OCI-LY1 (cell line): ENCODE data around the gene IL20.

Experiments used
- H2AFZ ChIP-seq: fragments of 200-600 bp; sonication (generic), shearing (Covaris generic); 2 replicates; pipeline ENCODE4 v1.6.0; 2014; ENCODE audit warnings: antibody characterized with exemption, mild to moderate bottlenecking, low read length
- H3F3A ChIP-seq: fragments of 200-600 bp; sonication (generic), shearing (Covaris generic); 2 replicates; pipeline ENCODE4 v1.6.0; 2014; ENCODE audit warnings: mild to moderate bottlenecking, antibody characterized with exemption, low read length, moderate library complexity; ENCODE audit not compliant: insufficient read depth
- H3K27ac ChIP-seq: fragments of 200-600 bp; sonication (generic); 2 replicates; pipeline ENCODE4 v1.5.1; 2014; ENCODE audit warnings: low read length, mixed run types, mild to moderate bottlenecking, low read depth; ENCODE audit not compliant: poor library complexity, severe bottlenecking
- H3K27me3 ChIP-seq: fragments of 200-600 bp; sonication (generic); 2 replicates; pipeline ENCODE4 v1.6.0; 2014; ENCODE audit warnings: antibody characterized with exemption, mild to moderate bottlenecking, low read length, moderate library complexity; ENCODE audit not compliant: insufficient read depth
- H3K36me3 ChIP-seq: fragments of 200-600 bp; sonication (generic); 2 replicates; pipeline ENCODE4 v1.6.1; 2014; ENCODE audit warnings: mild to moderate bottlenecking, antibody characterized with exemption, low read length, moderate library complexity, mixed read lengths; ENCODE audit not compliant: insufficient read depth
- H3K4me1 ChIP-seq: fragments of 200-600 bp; sonication (generic); 2 replicates; pipeline ENCODE4 v1.5.1; 2014; ENCODE audit warnings: mild to moderate bottlenecking, low read length, moderate library complexity; ENCODE audit not compliant: insufficient read depth, severe bottlenecking
- H3K4me2 ChIP-seq: fragments of 200-600 bp; sonication (generic), shearing (Covaris generic); 2 replicates; pipeline ENCODE4 v1.6.1; 2014; ENCODE audit warnings: low read length
- H3K4me3 ChIP-seq: fragments of 200-600 bp; sonication (generic); 2 replicates; pipeline ENCODE4 v1.5.1; 2014; ENCODE audit warnings: low read length, low read depth, mild to moderate bottlenecking, mixed read lengths; ENCODE audit not compliant: poor library complexity, severe bottlenecking
- H3K79me2 ChIP-seq: fragments of 200-600 bp; shearing (Covaris generic); 2 replicates; pipeline ENCODE4 v1.6.1; 2016; ENCODE audit warnings: mixed run types, low read length, mixed read lengths; ENCODE audit not compliant: insufficient read depth
- H3K9ac ChIP-seq: fragments of 200-600 bp; sonication (generic), shearing (Covaris generic); 2 replicates; pipeline ENCODE4 v1.6.1; 2014; ENCODE audit warnings: mild to moderate bottlenecking, low read length, mixed read lengths
- H3K9me2 ChIP-seq: fragments of 200-600 bp; sonication (generic), shearing (Covaris generic); 2 replicates; pipeline ENCODE4 v1.6.1; 2014; ENCODE audit warnings: low read depth, mild to moderate bottlenecking, low read length, mixed read lengths
- H3K9me3 ChIP-seq: fragments of 200-600 bp; shearing (Covaris generic); 2 replicates; pipeline ENCODE4 v1.6.1; 2014; ENCODE audit warnings: low read length, mixed read lengths
- H4K20me1 ChIP-seq: fragments of 200-600 bp; sonication (generic), shearing (Covaris generic); 2 replicates; pipeline ENCODE4 v1.6.0; 2016; ENCODE audit warnings: mild to moderate bottlenecking, low read length; ENCODE audit not compliant: insufficient read depth
- CTCF ChIP-seq: fragments of 200-600 bp; sonication (generic), shearing (Covaris generic); IDR thresholded peaks from 2 replicates; pipeline ENCODE4 v1.5.1; 2017; ENCODE audit warnings: mild to moderate bottlenecking, antibody characterized with exemption, low read length, moderate library complexity, mixed read lengths
- EZH2 ChIP-seq: fragments of 200-600 bp; sonication (generic), shearing (Covaris generic); IDR thresholded peaks from 2 replicates; pipeline ENCODE4 v1.8.0; 2017; ENCODE audit warnings: borderline replicate concordance, mixed run types, mild to moderate bottlenecking, antibody characterized with exemption, low read length, moderate library complexity, mixed read lengths

Gene IL20

GRCh38 chr1:206911064-206911663 lies 45.7 kb downstream of the IL20 start:
- Histone ChIP-seq H3K36me3 (no peaks in the 10 kb centered on the region), H3K4me2 (no peak overlapping the region)

GRCh38 chr1:206912445-206913095 lies 47.1 kb downstream of the IL20 start:
- no peak overlapping the region for H3K4me3 ChIP-seq
- no peak overlapping the region for H3K4me2 ChIP-seq
- H2AFZ ChIP-seq = no peak overlapping the region
- H4K20me1 ChIP-seq = no peaks in the 10 kb centered on the region
- H3K4me1 ChIP-seq = peaks cover 8% of the 10 kb centered on the region
- TF ChIP-seq EZH2 (no peak), CTCF (peak; percentile 76)
- no peaks in the 10 kb centered on the region for H3K9me3 ChIP-seq
- no peaks in the 10 kb centered on the region for H3F3A ChIP-seq
- H3K27me3 ChIP-seq = no peaks in the 10 kb centered on the region
- H3K9ac ChIP-seq = no peak overlapping the region
- no peaks in the 10 kb centered on the region for H3K36me3 ChIP-seq
- no peaks in the 10 kb centered on the region for H3K79me2 ChIP-seq
- H3K9me2 ChIP-seq = no peaks in the 10 kb centered on the region
- no peak overlapping the region for H3K27ac ChIP-seq

More at GRCh38 chr1:206911064-206911663, 45.7 kb downstream of the IL20 start:
- no peak overlapping the region for H3K27ac ChIP-seq
- no peaks in the 10 kb centered on the region for H3K27me3 ChIP-seq
- H3K79me2 ChIP-seq = no peaks in the 10 kb centered on the region
- no peak overlapping the region for H3K4me3 ChIP-seq
- no peaks in the 10 kb centered on the region for H3K9me2 ChIP-seq
- peaks cover 8% of the 10 kb centered on the region for H3K4me1 ChIP-seq
- H3F3A ChIP-seq = no peaks in the 10 kb centered on the region
- H2AFZ ChIP-seq = no peak overlapping the region
- TF ChIP-seq EZH2 = no peak
- TF ChIP-seq CTCF = peak; percentile 80
- H4K20me1 ChIP-seq = no peaks in the 10 kb centered on the region
- H3K9me3 ChIP-seq = no peaks in the 10 kb centered on the region
- no peak overlapping the region for H3K9ac ChIP-seq

- Histone ChIP-seq H3K4me3 (no peak overlapping the region), H3K79me2 (no peaks in the 10 kb centered on the region), H3K4me2 (no peak overlapping the region), H2AFZ (no peak overlapping the region), H3F3A (no peaks in the 10 kb centered on the region), H4K20me1 (no peaks in the 10 kb centered on the region), H3K9me3 (no peaks in the 10 kb centered on the region), H3K4me1 (peaks cover 7% of the 10 kb centered on the region), H3K9ac (no peak overlapping the region), H3K27ac (no peak overlapping the region), H3K27me3 (no peaks in the 10 kb centered on the region), H3K36me3 (no peaks in the 10 kb centered on the region), H3K9me2 (no peaks in the 10 kb centered on the region)
- TF ChIP-seq CTCF (no peak), EZH2 (no peak)
These were observed 48.5 kb downstream of the IL20 start for GRCh38 chr1:206913766-206914537.
